Measurements from ENCODE around the gene DCAF4.
"Not testable (repeated sequence)": the region's sequence is repeated elsewhere in the genome, so short reads cannot be mapped to it uniquely, and the experiment has no call there.

DCAF4 gene

GRCh38 chr14:72975770-72976169 is 49.5 kb downstream of the DCAF4 start:
- DNase-seq: peak; percentile 20

GRCh38 chr14:72978856-72979255 is 52.6 kb downstream of the DCAF4 start:
- DNase-seq: no peak

- no peak for DNase-seq
Measured at GRCh38 chr14:72980863-72981262, 54.6 kb downstream of the DCAF4 start.

- DNase-seq: no peak
Measured at GRCh38 chr14:72982146-72982708, 56.0 kb downstream of the DCAF4 start.

GRCh38 chr14:72986214-72986613 is 60.0 kb downstream of the DCAF4 start:
- no peak for DNase-seq

GRCh38 chr14:72986857-72987256 is 60.6 kb downstream of the DCAF4 start:
- no peak for DNase-seq

- DNase-seq: no peak
Measured at GRCh38 chr14:72990171-72990570, 63.9 kb downstream of the DCAF4 start.

- DNase-seq: no peak
Measured at GRCh38 chr14:72996916-72997315, 70.7 kb downstream of the DCAF4 start.

GRCh38 chr14:72998252-72998903 is 72.1 kb downstream of the DCAF4 start:
- no peak for DNase-seq

- no peak for DNase-seq
Measured at GRCh38 chr14:72999316-72999715, 73.1 kb downstream of the DCAF4 start.

- DNase-seq: no peak
Measured at GRCh38 chr14:73000073-73000472, 73.8 kb downstream of the DCAF4 start.

GRCh38 chr14:73003681-73004080 is 77.4 kb downstream of the DCAF4 start:
- no peak for DNase-seq

- not testable (repeated sequence) for DNase-seq
Measured at GRCh38 chr14:73004641-73005040, 78.4 kb downstream of the DCAF4 start.

- DNase-seq: no peak
Measured at GRCh38 chr14:73007835-73008234, 81.6 kb downstream of the DCAF4 start.

GRCh38 chr14:73008501-73008900 is 82.2 kb downstream of the DCAF4 start:
- no peak for DNase-seq

Measured in activated CD4-positive, alpha-beta T cell treated with anti-CD3 and anti-CD28 coated beads for 48 hours (primary cell).